HG03108 (cell line): Measurements from ENCODE around the gene ARVCF.
A peak's percentile ranks its signal among the peaks of the same experiment; 100 is the strongest.

Experiments used
- ATAC-seq: cut with Tn5 transposase; IDR thresholded peaks from one replicate; pipeline ENCODE4 v1.9.1; 2021; ENCODE audit warnings: moderate library complexity; ENCODE audit not compliant: unreplicated experiment

The ARVCF gene

GRCh38 chr22:20032407-20032991, 15.9 kb upstream of the ARVCF start:
- no peak for ATAC-seq

- ATAC-seq, result no peak
Observed at GRCh38 chr22:20031732-20032406, 15.2 kb upstream of the ARVCF start.

DNA sequence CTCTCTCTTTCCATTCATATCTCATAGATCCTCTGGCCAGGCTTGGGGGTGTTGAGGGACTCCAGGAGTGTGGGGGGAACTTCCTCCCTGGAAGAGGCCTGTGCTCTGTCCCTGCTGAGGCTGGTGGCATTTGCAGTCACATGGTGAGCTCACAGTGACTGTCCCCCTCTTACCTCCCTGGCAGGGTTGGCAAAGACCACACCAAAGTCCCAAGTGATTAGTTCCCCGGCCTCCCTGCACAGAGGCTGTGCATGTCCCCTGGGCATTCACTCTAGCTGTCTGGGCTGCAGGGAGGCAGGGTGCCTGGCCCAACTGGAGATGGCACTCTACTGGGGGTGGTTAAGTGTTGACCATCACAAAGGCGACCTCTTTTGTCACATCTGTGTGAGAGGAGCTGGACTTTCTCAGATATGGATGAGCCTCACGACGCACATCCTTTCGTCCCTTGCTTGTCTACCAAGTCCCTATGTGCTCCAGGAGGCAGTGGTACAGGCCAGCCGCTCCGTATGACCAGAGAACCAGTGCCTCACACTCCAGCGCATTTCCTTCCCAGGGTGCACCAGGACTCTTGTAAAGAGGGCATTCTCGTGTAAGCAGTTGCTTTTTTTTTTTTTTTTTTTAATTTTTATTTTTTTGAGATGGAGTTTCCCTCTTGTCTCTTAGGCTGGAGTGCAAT, 13.1 kb upstream of the ARVCF start:
- ATAC-seq, result no peak

- no peak for ATAC-seq
Observed at GRCh38 chr22:20028855-20029549, 12.4 kb upstream of the ARVCF start.

GRCh38 chr22:20027966-20028854, 11.6 kb upstream of the ARVCF start:
- no peak for ATAC-seq

GRCh38 chr22:20026996-20027601, 10.5 kb upstream of the ARVCF start:
- ATAC-seq, result no peak

DNA sequence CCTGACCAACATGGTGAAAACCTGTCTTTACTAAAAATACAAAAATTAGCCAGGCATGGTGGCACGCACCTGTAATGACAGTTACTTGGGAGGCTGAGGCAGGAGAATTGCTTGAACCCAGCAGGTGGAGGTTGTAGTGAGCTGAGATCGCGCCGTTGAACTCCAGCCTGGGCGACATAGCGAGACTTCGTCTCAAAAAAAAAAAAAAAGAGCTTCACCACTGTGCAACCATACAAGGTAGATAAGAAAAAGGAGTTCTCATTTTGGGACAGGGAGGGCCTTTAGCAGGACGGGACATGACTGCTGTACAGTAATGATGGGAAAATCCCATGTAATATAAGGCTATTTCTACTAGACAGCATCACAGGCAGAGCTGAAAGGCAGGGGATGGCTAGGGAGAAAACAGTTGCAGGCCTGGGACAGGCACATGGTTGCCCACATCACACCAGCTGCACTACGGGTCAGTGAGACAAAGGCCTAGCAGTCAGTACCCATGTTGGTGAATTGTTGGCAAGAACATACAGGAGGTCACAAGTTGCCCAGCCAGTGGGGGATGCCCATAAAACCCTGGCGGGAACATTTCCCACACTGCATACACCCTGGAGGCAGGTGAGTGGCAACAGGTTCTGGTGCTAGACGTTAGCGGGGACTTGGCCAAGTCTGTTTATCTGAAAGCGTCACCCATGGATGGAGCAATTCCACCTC, 9.7 kb upstream of the ARVCF start:
- ATAC-seq, result no peak

- ATAC-seq, result no peak
Observed at GRCh38 chr22:20025401-20026203, 9.0 kb upstream of the ARVCF start.

DNA sequence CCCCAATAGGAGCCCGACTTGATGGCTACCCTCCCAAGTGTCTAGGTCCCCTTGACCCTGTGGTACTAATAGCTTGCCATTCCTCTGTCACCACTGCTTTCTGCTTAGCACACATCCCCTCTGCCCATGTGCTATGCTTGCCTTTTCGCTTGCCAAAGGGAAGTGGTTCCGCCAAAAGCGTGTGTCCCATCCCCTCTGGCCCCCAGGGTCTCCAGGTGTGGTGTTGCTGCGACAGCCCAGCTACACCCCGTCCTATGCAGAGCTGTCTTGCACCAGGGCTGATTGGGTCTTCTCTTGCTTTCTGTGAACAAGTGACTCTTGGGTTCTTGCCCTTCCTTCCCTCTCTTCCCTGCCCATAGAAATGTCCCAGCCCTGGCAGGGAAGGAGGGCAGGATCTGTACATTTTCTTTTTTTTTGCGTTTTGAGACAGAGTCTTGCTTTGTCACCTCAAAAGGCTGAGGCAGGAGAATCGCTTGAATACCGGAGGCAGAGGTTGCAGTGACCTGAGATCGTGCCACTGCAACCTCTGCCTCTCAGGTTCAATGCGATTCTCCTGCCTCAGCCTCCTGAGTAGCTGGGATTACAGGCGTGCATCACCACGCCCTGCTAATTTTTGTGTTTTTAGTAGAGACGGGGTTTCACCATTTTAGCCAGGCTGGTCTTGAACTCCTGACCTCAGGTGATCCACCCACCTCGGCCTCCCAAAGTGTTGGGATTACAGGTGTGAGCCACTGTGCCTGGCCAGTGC, 8.2 kb upstream of the ARVCF start:
- no peak for ATAC-seq

GRCh38 chr22:20024225-20024624, 7.6 kb upstream of the ARVCF start:
- no peak for ATAC-seq

- no peak for ATAC-seq
Observed at GRCh38 chr22:20022978-20023613, 6.5 kb upstream of the ARVCF start.

- ATAC-seq, result no peak
Observed at GRCh38 chr22:20022231-20022977, 5.8 kb upstream of the ARVCF start.

GRCh38 chr22:20021196-20022181, 4.9 kb upstream of the ARVCF start:
- no peak for ATAC-seq

DNA sequence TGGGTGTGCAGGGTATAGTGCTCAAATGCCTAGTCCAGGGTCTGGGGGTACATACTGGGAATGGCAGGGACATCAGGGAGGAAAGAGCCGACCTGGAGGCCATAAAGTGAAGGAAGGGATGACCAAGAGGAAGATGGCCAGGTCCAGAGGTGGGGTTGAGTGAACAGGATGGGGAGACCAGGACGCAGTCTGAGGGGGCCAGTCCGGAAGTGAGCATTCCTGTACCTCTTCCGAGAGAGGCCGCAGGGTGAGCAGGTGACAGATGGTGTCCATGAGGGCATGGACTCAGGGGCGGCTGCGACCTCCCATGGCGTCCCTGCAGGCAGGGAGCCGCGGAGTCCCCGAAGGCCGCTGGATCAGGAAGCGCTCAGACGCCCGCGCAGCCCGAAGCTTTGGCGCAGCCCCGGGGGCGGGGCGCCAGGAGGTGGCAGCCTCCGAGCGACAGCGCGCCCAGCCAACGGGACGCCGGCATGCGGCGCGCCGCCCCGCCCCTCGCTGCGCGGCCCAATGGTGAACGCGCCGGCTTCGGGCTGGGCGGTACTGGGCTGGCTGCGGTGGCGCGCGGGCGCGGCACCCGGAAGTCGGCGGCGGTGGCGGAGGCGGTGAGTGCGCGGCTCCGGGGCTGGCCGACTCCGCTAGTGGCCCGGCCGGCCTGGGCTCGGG, 4.0 kb upstream of the ARVCF start, which contains the start of gene TANGO2:
TANGO2 (plus strand) TSS at position 578 of the 663 bp plus-strand sequence. CDS start 15,689 bp downstream, outside the sequence.
- peak; percentile 68 for ATAC-seq
